ENCODE measurements around the gene PRAMEF12. TPM values are rescaled to one million over a fixed set of nuclear protein-coding genes. Genes with fewer than 3 reads are reported as not detected.

Gene PRAMEF12
- total and polyA plus RNA-seq, 2 experiments from 2014 or later = not detected

DNA sequence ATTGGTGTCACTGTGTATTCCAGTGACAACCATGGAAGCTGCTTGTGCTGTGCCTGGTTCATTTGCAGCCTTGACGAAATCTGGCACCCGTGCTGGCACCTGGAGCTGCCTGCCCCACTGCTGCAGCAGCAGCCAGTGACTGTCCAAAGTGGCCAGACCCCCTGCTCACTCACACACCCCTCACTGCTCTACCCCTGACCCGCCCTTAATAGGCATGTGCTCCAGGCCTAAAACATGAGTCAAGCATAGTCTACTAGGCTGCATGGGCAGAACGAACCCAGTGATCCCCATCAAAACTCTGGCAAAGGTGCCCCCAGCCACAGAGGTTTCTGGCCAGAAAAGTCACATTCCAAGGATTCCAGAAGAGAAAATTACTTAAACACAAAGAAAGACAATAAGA lies 25.4 kb downstream of the PRAMEF12 start:
- Histone ChIP-seq H3K4me2 (no peak overlapping the region), H3K4me1 (ENCODE audit: insufficient read depth) (no peaks in the 10 kb centered on the region), H3K36me3 (replicated peaks; ENCODE audit: insufficient read depth, low read depth) (no peaks in the 10 kb centered on the region), H3K4me3 (no peak overlapping the region), H4K20me1 (ENCODE audit: insufficient read depth, poor library complexity, severe bottlenecking) (no peaks in the 10 kb centered on the region), H2AFZ (no peak overlapping the region), H3K9me2 (replicated peaks; ENCODE audit: insufficient read depth) (no peaks in the 10 kb centered on the region), H3K27me3 (no peaks in the 10 kb centered on the region), H3K9me3 (ENCODE audit: low read depth) (no peaks in the 10 kb centered on the region), H3K79me2 (no peaks in the 10 kb centered on the region), H3K27ac (no peak overlapping the region)
- DNase-seq (ENCODE audit: low spot score) = no peak
- WGBS (ENCODE audit: low lambda C conversion rate, missing lambda C conversion rate) = 62% methylated on average over 4 of the region's 4 CpGs
- TF ChIP-seq, protein P1, sequence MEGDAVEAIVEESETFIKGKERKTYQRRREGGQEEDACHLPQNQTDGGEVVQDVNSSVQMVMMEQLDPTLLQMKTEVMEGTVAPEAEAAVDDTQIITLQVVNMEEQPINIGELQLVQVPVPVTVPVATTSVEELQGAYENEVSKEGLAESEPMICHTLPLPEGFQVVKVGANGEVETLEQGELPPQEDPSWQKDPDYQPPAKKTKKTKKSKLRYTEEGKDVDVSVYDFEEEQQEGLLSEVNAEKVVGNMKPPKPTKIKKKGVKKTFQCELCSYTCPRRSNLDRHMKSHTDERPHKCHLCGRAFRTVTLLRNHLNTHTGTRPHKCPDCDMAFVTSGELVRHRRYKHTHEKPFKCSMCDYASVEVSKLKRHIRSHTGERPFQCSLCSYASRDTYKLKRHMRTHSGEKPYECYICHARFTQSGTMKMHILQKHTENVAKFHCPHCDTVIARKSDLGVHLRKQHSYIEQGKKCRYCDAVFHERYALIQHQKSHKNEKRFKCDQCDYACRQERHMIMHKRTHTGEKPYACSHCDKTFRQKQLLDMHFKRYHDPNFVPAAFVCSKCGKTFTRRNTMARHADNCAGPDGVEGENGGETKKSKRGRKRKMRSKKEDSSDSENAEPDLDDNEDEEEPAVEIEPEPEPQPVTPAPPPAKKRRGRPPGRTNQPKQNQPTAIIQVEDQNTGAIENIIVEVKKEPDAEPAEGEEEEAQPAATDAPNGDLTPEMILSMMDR (IDR thresholded peaks at IDR 0.05; ENCODE audit: poor library complexity) = no peak
- TF ChIP-seq EZH2phosphoT487 (IDR thresholded peaks at IDR 0.05; ENCODE audit: low read depth, severe bottlenecking, unreplicated experiment) = no peak
- TF ChIP-seq EZH2 (IDR thresholded peaks at IDR 0.05; ENCODE audit: borderline replicate concordance) = no peak

DNA sequence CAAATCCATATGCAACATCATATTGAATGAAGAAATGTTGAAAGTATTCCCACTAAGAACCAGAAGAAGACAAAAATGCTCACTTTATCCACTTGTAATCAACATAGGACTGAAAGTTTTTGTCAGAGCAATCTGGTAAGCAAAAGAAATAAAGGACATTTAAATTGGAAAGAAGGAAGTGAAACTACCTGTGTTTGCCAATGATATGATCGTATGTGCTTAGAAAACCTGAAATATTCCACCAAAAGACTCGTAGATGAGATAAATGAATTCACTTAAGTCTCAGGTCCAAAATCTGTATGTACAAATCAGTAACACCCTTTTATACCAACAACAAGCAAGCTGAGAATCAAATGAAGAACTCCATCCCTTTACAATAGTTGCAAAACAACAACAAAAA lies 26.2 kb downstream of the PRAMEF12 start:
- Histone ChIP-seq H3K9me3 (ENCODE audit: low read depth) (no peaks in the 10 kb centered on the region), H3K79me2 (no peaks in the 10 kb centered on the region), H3K4me3 (no peak overlapping the region), H3K27me3 (no peaks in the 10 kb centered on the region), H3K27ac (no peak overlapping the region), H3K9me2 (replicated peaks; ENCODE audit: insufficient read depth) (no peaks in the 10 kb centered on the region), H2AFZ (no peak overlapping the region), H4K20me1 (ENCODE audit: insufficient read depth, poor library complexity, severe bottlenecking) (no peaks in the 10 kb centered on the region), H3K4me1 (ENCODE audit: insufficient read depth) (no peaks in the 10 kb centered on the region), H3K36me3 (replicated peaks; ENCODE audit: insufficient read depth, low read depth) (no peaks in the 10 kb centered on the region), H3K4me2 (no peak overlapping the region)
- 69% methylated on average over 2 of the region's 2 CpGs for WGBS (ENCODE audit: low lambda C conversion rate, missing lambda C conversion rate)
- DNase-seq (ENCODE audit: low spot score) = no peak
- TF ChIP-seq EZH2phosphoT487 (IDR thresholded peaks at IDR 0.05; ENCODE audit: low read depth, severe bottlenecking, unreplicated experiment) (no peak), EZH2 (IDR thresholded peaks at IDR 0.05; ENCODE audit: borderline replicate concordance) (no peak)
- TF ChIP-seq, protein P1 (IDR thresholded peaks at IDR 0.05; ENCODE audit: poor library complexity) = no peak

DNA sequence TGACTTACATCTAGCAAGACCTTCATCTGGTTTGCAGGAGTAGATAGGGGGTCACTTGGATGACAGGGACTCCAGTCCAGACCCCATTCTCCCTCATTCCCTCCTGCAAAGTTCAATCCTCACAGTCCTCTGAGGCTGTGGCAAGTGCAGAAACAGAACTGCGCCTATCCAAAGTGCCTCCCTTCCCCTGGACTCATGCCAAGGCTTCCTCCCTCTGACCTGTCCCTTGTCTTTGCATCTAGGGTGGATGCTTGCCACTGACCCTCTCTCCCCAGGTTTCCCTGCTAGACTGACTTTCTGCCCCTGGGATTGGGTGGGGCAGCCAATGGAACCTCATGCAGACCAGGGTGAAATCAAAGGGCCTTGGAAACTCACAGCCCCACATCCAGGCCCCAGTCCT lies 36.4 kb downstream of the PRAMEF12 start:
- Histone ChIP-seq H3K27me3 (no peaks in the 10 kb centered on the region), H3K4me1 (ENCODE audit: insufficient read depth) (no peaks in the 10 kb centered on the region), H3K9me3 (ENCODE audit: low read depth) (no peaks in the 10 kb centered on the region), H3K79me2 (no peaks in the 10 kb centered on the region), H2AFZ (no peak overlapping the region), H3K27ac (no peak overlapping the region), H3K4me2 (no peak overlapping the region), H4K20me1 (ENCODE audit: insufficient read depth, poor library complexity, severe bottlenecking) (no peaks in the 10 kb centered on the region), H3K9me2 (replicated peaks; ENCODE audit: insufficient read depth) (no peaks in the 10 kb centered on the region), H3K36me3 (replicated peaks; ENCODE audit: insufficient read depth, low read depth) (no peaks in the 10 kb centered on the region), H3K4me3 (no peak overlapping the region)
- WGBS (ENCODE audit: low lambda C conversion rate, missing lambda C conversion rate) = 88% methylated on average over 1 of the region's 1 CpG
- TF ChIP-seq EZH2phosphoT487 (IDR thresholded peaks at IDR 0.05; ENCODE audit: low read depth, severe bottlenecking, unreplicated experiment) (no peak), EZH2 (IDR thresholded peaks at IDR 0.05; ENCODE audit: borderline replicate concordance) (no peak)
- TF ChIP-seq, protein P1 (IDR thresholded peaks at IDR 0.05; ENCODE audit: poor library complexity) = no peak
- DNase-seq (ENCODE audit: low spot score) = no peak

Data from hepatocyte (in vitro differentiated cells).